ENCODE data around the gene NEU3.
"Not testable (repeated sequence)": the region's sequence is repeated elsewhere in the genome, so short reads cannot be mapped to it uniquely, and the experiment has no call there.

Gene NEU3

GRCh38 chr11:74978041-74978440 lies 10.7 kb upstream of the NEU3 start:
- DNase-seq (ENCODE audit: extremely low spot score) = no peak
- TF ChIP-seq CTCF (IDR thresholded peaks at IDR 0.05; ENCODE audit: control extremely low read depth, extremely low read depth, low read depth, missing control alignments) = no peak
- ChIA-PET POLR2A (no interaction called here), CTCF (interaction anchor here (1.1 to 1.6 kb wide), 3 partner anchors 11 to 49 kb away, joined by 3 to 5 read pairs (median 4); partner anchors contain the start of gene NEU3)

GRCh38 chr11:74980634-74981033 lies 8.1 kb upstream of the NEU3 start:
- no peak for DNase-seq (ENCODE audit: extremely low spot score)
- no peak for TF ChIP-seq CTCF (IDR thresholded peaks at IDR 0.05; ENCODE audit: control extremely low read depth, extremely low read depth, low read depth, missing control alignments)
- CTCF ChIA-PET = interaction anchor here (1.8 kb wide), 1 partner anchor 42 kb away, joined by 4 read pairs; no protein-coding TSS in a partner anchor
- POLR2A ChIA-PET = no interaction called here

- CTCF ChIA-PET = interaction anchor here (0.8 to 2.4 kb wide), 4 partner anchors 10 to 52 kb away, joined by 4 to 6 read pairs (median 4); no protein-coding TSS in a partner anchor
- no peak for DNase-seq (ENCODE audit: extremely low spot score)
- no peak for TF ChIP-seq CTCF (IDR thresholded peaks at IDR 0.05; ENCODE audit: control extremely low read depth, extremely low read depth, low read depth, missing control alignments)
Measured at GRCh38 chr11:74981888-74982287, 6.8 kb upstream of the NEU3 start.

GRCh38 chr11:74984070-74984469 lies 4.7 kb upstream of the NEU3 start:
- no peak for TF ChIP-seq CTCF (IDR thresholded peaks at IDR 0.05; ENCODE audit: control extremely low read depth, extremely low read depth, low read depth, missing control alignments)
- POLR2A ChIA-PET = no interaction called here
- no peak for DNase-seq (ENCODE audit: extremely low spot score)
- CTCF ChIA-PET = interaction anchor here (1.0 kb wide), 1 partner anchor 27 kb away, joined by 3 read pairs; no protein-coding TSS in a partner anchor

More at GRCh38 chr11:74981888-74982287, 6.8 kb upstream of the NEU3 start:
- POLR2A ChIA-PET = no interaction called here

GRCh38 chr11:74984730-74985129 lies 4.0 kb upstream of the NEU3 start:
- POLR2A ChIA-PET = no interaction called here
- DNase-seq (ENCODE audit: extremely low spot score) = no peak
- no peak for TF ChIP-seq CTCF (IDR thresholded peaks at IDR 0.05; ENCODE audit: control extremely low read depth, extremely low read depth, low read depth, missing control alignments)
- CTCF ChIA-PET = interaction anchor here (1.0 kb wide), 1 partner anchor 26 kb away, joined by 3 read pairs; no protein-coding TSS in a partner anchor

GRCh38 chr11:74989260-74989638 lies 516 bp downstream of the NEU3 start:
- ChIA-PET CTCF (interaction anchor here (0.7 to 2.0 kb wide), 8 partner anchors 11 to 151 kb away, joined by 3 to 12 read pairs (median 4); no protein-coding TSS in a partner anchor), POLR2A (no interaction called here)
- DNase-seq (ENCODE audit: extremely low spot score) = peak; percentile 22
- no peak for TF ChIP-seq CTCF (IDR thresholded peaks at IDR 0.05; ENCODE audit: control extremely low read depth, extremely low read depth, low read depth, missing control alignments)

GRCh38 chr11:74990150-74990549 lies 1.4 kb downstream of the NEU3 start:
- POLR2A ChIA-PET; DNase-seq (ENCODE audit: extremely low spot score): not testable (repeated sequence)
- CTCF ChIA-PET = interaction anchor here (1.8 kb wide), 2 partner anchors 60 to 151 kb away, joined by 5 to 9 read pairs; no protein-coding TSS in a partner anchor
